Activated CD8-positive, alpha-beta memory T cell treated with anti-CD3 and anti-CD28 coated beads for 36 hours (primary cell): ENCODE data around the gene ADCK1. TPM values are rescaled to one million over a fixed set of nuclear protein-coding genes. Genes with fewer than 3 reads are reported as not detected.
"Not testable (repeated sequence)": the region's sequence is repeated elsewhere in the genome, so short reads cannot be mapped to it uniquely, and the experiment has no call there.

ENCODE experiments used
- CTCF ChIA-PET: fragments of 350-600 bp; sonication (Branson Sonifier 250); formaldehyde crosslinking; loops from one replicate; lab custom pipeline; 2021; ENCODE audit warnings: antibody characterized with exemption; lab: Charles Lee
- POLR2A ChIA-PET: fragments of 350-600 bp; sonication (Branson Sonifier 250); formaldehyde crosslinking; loops from one replicate; lab custom pipeline; 2021; ENCODE audit warnings: antibody characterized with exemption; lab: Charles Lee
- total RNA-seq, 2 experiments: library from RNA; stranded (reverse); gene quantifications; one replicate each; pipeline ENCODE4 v1.2.3, GENCODE V29; 2021

ADCK1 gene
- total RNA-seq, 2 experiments from 2014 or later, result 5.5 to 6.2 TPM

- CTCF ChIA-PET, result no interaction called here
- POLR2A ChIA-PET, result interaction anchor here (2.0 kb wide), 1 partner anchor 40 kb away, joined by 9 read pairs; the partner anchor contains the start of gene SNW1
Measured at GRCh38 chr14:77800814-77801213, 905 bp downstream of the ADCK1 start.

GRCh38 chr14:77804592-77804991 lies 4.7 kb downstream of the ADCK1 start:
- ChIA-PET CTCF (interaction anchor here (0.6 kb wide), 1 partner anchor 149 kb away, joined by 4 read pairs; no protein-coding TSS in a partner anchor), POLR2A (no interaction called here)

- CTCF ChIA-PET, result interaction anchor here (0.5 kb wide), 1 partner anchor 9 kb away, joined by 3 read pairs; no protein-coding TSS in a partner anchor
- POLR2A ChIA-PET, result no interaction called here
Measured at GRCh38 chr14:77805706-77806105, 5.8 kb downstream of the ADCK1 start.

GRCh38 chr14:77808250-77808649 lies 8.3 kb downstream of the ADCK1 start:
- ChIA-PET CTCF (no interaction called here), POLR2A (no interaction called here)

GRCh38 chr14:77809011-77809410 lies 9.1 kb downstream of the ADCK1 start:
- ChIA-PET CTCF (interaction anchor here (0.9 kb wide), 1 partner anchor 9 kb away, joined by 3 read pairs; the partner anchor contains the start of gene ADCK1), POLR2A (no interaction called here)

GRCh38 chr14:77812028-77812427 lies 12.1 kb downstream of the ADCK1 start:
- ChIA-PET CTCF (interaction anchor here (0.6 kb wide), 1 partner anchor 315 kb away, joined by 3 read pairs; no protein-coding TSS in a partner anchor), POLR2A (no interaction called here)

GRCh38 chr14:77812682-77813081 lies 12.8 kb downstream of the ADCK1 start:
- CTCF ChIA-PET, POLR2A ChIA-PET: not testable (repeated sequence)

- ChIA-PET CTCF (no interaction called here), POLR2A (interaction anchor here (0.6 kb wide), 1 partner anchor 18 kb away, joined by 6 read pairs; no protein-coding TSS in a partner anchor)
Measured at GRCh38 chr14:77822307-77822706, 22.4 kb downstream of the ADCK1 start.

GRCh38 chr14:77822741-77823140 lies 22.8 kb downstream of the ADCK1 start:
- POLR2A ChIA-PET, result no interaction called here
- CTCF ChIA-PET, result no interaction called here

GRCh38 chr14:77823378-77823777 lies 23.5 kb downstream of the ADCK1 start:
- ChIA-PET POLR2A (no interaction called here), CTCF (no interaction called here)

GRCh38 chr14:77825895-77826519 lies 26.1 kb downstream of the ADCK1 start:
- ChIA-PET CTCF (no interaction called here), POLR2A (no interaction called here)

- ChIA-PET POLR2A (no interaction called here), CTCF (interaction anchor here (0.6 kb wide), 1 partner anchor 38 kb away, joined by 3 read pairs; no protein-coding TSS in a partner anchor)
Measured at GRCh38 chr14:77830692-77831091, 30.8 kb downstream of the ADCK1 start.

- POLR2A ChIA-PET, result no interaction called here
- CTCF ChIA-PET, result no interaction called here
Measured at GRCh38 chr14:77832297-77832696, 32.4 kb downstream of the ADCK1 start.

GRCh38 chr14:77837926-77838325 lies 38.0 kb downstream of the ADCK1 start:
- ChIA-PET POLR2A (no interaction called here), CTCF (no interaction called here)

GRCh38 chr14:77838831-77839511 lies 39.1 kb downstream of the ADCK1 start:
- ChIA-PET CTCF (no interaction called here), POLR2A (no interaction called here)

- POLR2A ChIA-PET, result no interaction called here
- CTCF ChIA-PET, result no interaction called here
Measured at GRCh38 chr14:77843195-77843594, 43.3 kb downstream of the ADCK1 start.

GRCh38 chr14:77843651-77844050 lies 43.7 kb downstream of the ADCK1 start:
- POLR2A ChIA-PET, result no interaction called here
- CTCF ChIA-PET, result no interaction called here

- ChIA-PET CTCF (no interaction called here), POLR2A (no interaction called here)
Measured at GRCh38 chr14:77844802-77845201, 44.9 kb downstream of the ADCK1 start.

- ChIA-PET POLR2A (no interaction called here), CTCF (no interaction called here)
Measured at GRCh38 chr14:77848031-77848430, 48.1 kb downstream of the ADCK1 start.

- CTCF ChIA-PET, result no interaction called here
Measured at GRCh38 chr14:77849711-77850110, 49.8 kb downstream of the ADCK1 start.

GRCh38 chr14:77853919-77854318 lies 54.0 kb downstream of the ADCK1 start:
- CTCF ChIA-PET, result no interaction called here
- POLR2A ChIA-PET, result no interaction called here

More at GRCh38 chr14:77849711-77850110, 49.8 kb downstream of the ADCK1 start:
- POLR2A ChIA-PET, result no interaction called here
